B cell (primary cell): ENCODE results near the gene ELAPOR1. TPM values are rescaled to one million over a fixed set of nuclear protein-coding genes. Genes with fewer than 3 reads are reported as not detected.

Source experiments
- ATAC-seq: fragments of 200-7000 bp; cut with Tn5 transposase; one replicate; pipeline ENCODE4 v1.10.0; 2021; ENCODE audit warnings: low read depth, mild to moderate bottlenecking, moderate number of reproducible peaks, moderate library complexity
- CTCF ChIA-PET: fragments of 350-600 bp; sonication (Branson Sonifier 250); formaldehyde crosslinking; loops from one replicate; lab custom pipeline; 2021; ENCODE audit warnings: antibody characterized with exemption, inconsistent platforms; lab: Charles Lee
- POLR2A ChIA-PET: fragments of 350-600 bp; sonication (Branson Sonifier 250); formaldehyde crosslinking; loops from one replicate; lab custom pipeline; 2021; ENCODE audit warnings: antibody characterized with exemption; lab: Charles Lee
- DNase-seq: peaks from one replicate; pipeline ENCODE4 v3.0.0; 2013
- H2AFZ ChIP-seq: 2 replicates; pipeline ENCODE4 v1.6.1; 2012; ENCODE audit warnings: mild to moderate bottlenecking, low read depth, low read length; ENCODE audit not compliant: insufficient read depth, poor library complexity, severe bottlenecking
- H3K27ac ChIP-seq, 2 donors: 1 replicate in 1 of 2; 2 replicates in 1 of 2; pipeline ENCODE4 v1.5.1; 2012 to 2013; ENCODE audit warnings: low read length in 2 of 2, mild to moderate bottlenecking in 2 of 2, moderate library complexity in 1 of 2
- H3K27me3 ChIP-seq, 4 experiments: fragments of 200-600 bp in 1 of 4; sonication (generic) in 1 of 4; replicated peaks in 1 of 4; 1 replicate in 2 of 4; 2 replicates in 2 of 4; pipeline versions ENCODE4 v1.6.1 to v1.7.0; 2013 to 2016; ENCODE audit warnings: low read length in 3 of 4, mild to moderate bottlenecking in 2 of 4, mixed read lengths in 1 of 4, moderate library complexity in 1 of 4; ENCODE audit not compliant: insufficient read depth in 4 of 4, control insufficient read depth in 3 of 4; ENCODE audit errors: control extremely low read depth in 1 of 4
- H3K36me3 ChIP-seq, 2 experiments: replicated peaks in 1 of 2; 1 replicate in 1 of 2; 2 replicates in 1 of 2; pipeline versions ENCODE4 v1.6.1 to v1.7.1; 2013; ENCODE audit warnings: low read length in 1 of 2; ENCODE audit not compliant: insufficient read depth in 2 of 2, control insufficient read depth in 1 of 2; ENCODE audit errors: control extremely low read depth in 1 of 2, extremely low read depth in 1 of 2
- H3K4me1 ChIP-seq, 2 donors: fragments of 200-600 bp in 1 of 2; sonication (generic) in 1 of 2; 1 replicate in 1 of 2; 2 replicates in 1 of 2; pipeline versions ENCODE4 v1.5.1 to v1.6.1; 2013 to 2017; ENCODE audit warnings: low read length in 2 of 2; ENCODE audit not compliant: control insufficient read depth in 2 of 2, insufficient read depth in 2 of 2
- H3K4me2 ChIP-seq: replicated peaks from 2 replicates; pipeline ENCODE3; 2012; ENCODE audit warnings: mild to moderate bottlenecking, low read depth, low read length; ENCODE audit not compliant: poor library complexity, severe bottlenecking
- H3K4me3 ChIP-seq, 5 experiments: fragments of 200-600 bp in 1 of 5; sonication (generic) in 1 of 5; 1 replicate in 3 of 5; 2 replicates in 2 of 5; pipeline versions ENCODE4 v1.5.1 to v1.7.0; 2011 to 2016; ENCODE audit warnings: low read length in 4 of 5, mild to moderate bottlenecking in 4 of 5, low read depth in 2 of 5, control low read depth in 1 of 5, moderate library complexity in 1 of 5; ENCODE audit not compliant: insufficient read depth in 1 of 5; ENCODE audit errors: control extremely low read depth in 1 of 5, extremely low read depth in 1 of 5
- H3K79me2 ChIP-seq: fragments of 200-600 bp; sonication (generic); one replicate; pipeline ENCODE4 v1.6.0; 2016; ENCODE audit warnings: low read length; ENCODE audit not compliant: control insufficient read depth, insufficient read depth
- H3K9ac ChIP-seq: fragments of 200-600 bp; sonication (generic); 2 replicates; pipeline ENCODE4 v1.6.1; 2017; ENCODE audit warnings: mild to moderate bottlenecking, low read length, moderate library complexity
- H3K9me3 ChIP-seq, 3 donors: one replicate each; pipeline versions ENCODE4 v1.6.1 to v1.7.1; 2013; ENCODE audit warnings: low read length in 2 of 3; ENCODE audit not compliant: control insufficient read depth in 2 of 3, insufficient read depth in 1 of 3; ENCODE audit errors: control extremely low read depth in 1 of 3
- H4K20me1 ChIP-seq: 2 replicates; pipeline ENCODE4 v1.6.0; 2012; ENCODE audit warnings: mild to moderate bottlenecking, low read length; ENCODE audit not compliant: insufficient read depth, control insufficient read depth, poor library complexity, severe bottlenecking
- H3K27ac Mint-ChIP-seq: one replicate; pipeline ENCODE4 v1.8.0; 2021; ENCODE audit warnings: mixed read lengths
- H3K27me3 Mint-ChIP-seq: one replicate; pipeline ENCODE4 v1.8.0; 2021; ENCODE audit warnings: mixed read lengths
- H3K4me1 Mint-ChIP-seq: one replicate; pipeline ENCODE4 v1.8.0; 2021; ENCODE audit warnings: mixed read lengths
- H3K4me3 Mint-ChIP-seq: one replicate; pipeline ENCODE4 v1.8.0; 2021; ENCODE audit warnings: mixed read lengths
- H3K9me3 Mint-ChIP-seq: one replicate; pipeline ENCODE4 v1.8.0; 2022; ENCODE audit warnings: mixed read lengths; ENCODE audit not compliant: insufficient read depth
- EZH2 ChIP-seq: IDR thresholded peaks from 2 replicates; pipeline ENCODE4 v1.6.1; 2012; ENCODE audit warnings: borderline replicate concordance, low read depth, mild to moderate bottlenecking, moderate library complexity, low read length; ENCODE audit not compliant: insufficient read depth, poor library complexity, severe bottlenecking
- WGBS: methylation state at CpG from one replicate; pipeline ENCODE4 v1.1.5; 2013; ENCODE audit warnings: missing lambda C conversion rate; ENCODE audit not compliant: insufficient coverage; 5-methylcytosine and 5-hydroxymethylcytosine counted together
- intact Hi-C: fragments of 100-400 bp; cut with micrococcal nuclease; formaldehyde crosslinking; loops from one replicate; pipeline ENCODE4 v1.10.0; 2022
- polyA plus RNA-seq: library from polyadenylated mRNA; depleted of rRNA; stranded (reverse); fragments of >200 nt; gene quantifications from 2 replicates; pipeline ENCODE4 v1.2.3, GENCODE V29; 2012
- total RNA-seq, 2 donors: library from RNA; stranded (reverse); fragments of 120-200 nt in 1 of 2; gene quantifications; 1 replicate in 1 of 2; 2 replicates in 1 of 2; pipeline versions ENCODE4 v1.2.3 to v1.2.4, GENCODE V29; 2013 to 2022
- TF ChIP-seq, protein P1 (sequence below): fragments of 200-600 bp; IDR thresholded peaks from one replicate; pipeline ENCODE4 v1.8.0; 2022; ENCODE audit warnings: antibody characterized with exemption, mild to moderate bottlenecking

ELAPOR1 gene
- total and polyA plus RNA-seq, 2 donors (not counting 1 experiment from before 2014, with no cell fraction given), result 2.2 to 2.3 TPM

DNA sequence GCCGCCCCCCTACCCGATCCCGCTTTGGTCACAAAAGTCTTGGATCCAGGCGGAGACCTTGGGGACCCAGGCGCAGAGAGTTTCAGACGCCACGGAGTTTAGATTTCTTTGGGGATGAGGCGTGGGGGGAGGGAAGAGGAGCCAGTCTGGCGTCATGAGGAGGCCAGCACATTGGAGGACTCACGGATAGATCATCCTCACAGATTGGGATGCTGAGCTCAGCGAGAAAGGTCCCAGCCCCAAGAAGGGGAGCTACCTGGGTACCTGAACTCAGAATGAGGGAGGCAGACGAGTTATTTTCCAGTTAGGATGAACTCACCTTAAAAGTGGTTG is 393 bp downstream of the ELAPOR1 start:
- H3K4me2 ChIP-seq, result peak overlapping the region; percentile 86
- ChIA-PET POLR2A (interaction anchor here (0.5 kb wide), 1 partner anchor 23 kb away, joined by 5 read pairs; no protein-coding TSS in a partner anchor), CTCF (interaction anchor here (0.8 to 5.7 kb wide), 3 partner anchors 14 to 79 kb away, joined by 3 to 64 read pairs (median 4); no protein-coding TSS in a partner anchor)
- H3K27me3 ChIP-seq, result peaks cover 0 to 23% (median 20%) of the 10 kb centered on the region in 4 experiments
- intact Hi-C loops, result loop anchor here (5.0 kb wide), 4 partner anchors 78 to 557 kb away; partner anchors contain the start of genes SORT1 and STXBP3
- ATAC-seq (no peak), DNase-seq (no peak)
- H3K9me3 ChIP-seq, result peaks cover 0 to 6% (median 0%) of the 10 kb centered on the region in 3 donors
- Mint-ChIP-seq H3K4me1 (peaks cover 31% of the 10 kb centered on the region), H3K9me3 (no peaks in the 10 kb centered on the region), H3K27ac (no peak overlapping the region), H3K4me3 (peak overlapping the region; percentile 85), H3K27me3 (peaks cover 37% of the 10 kb centered on the region)
- peak overlapping the region; percentile 69 for H2AFZ ChIP-seq
- H3K36me3 ChIP-seq, result no peaks in the 10 kb centered on the region
- H3K9ac ChIP-seq, result peak overlapping the region; percentile 59
- TF ChIP-seq, protein P1, sequence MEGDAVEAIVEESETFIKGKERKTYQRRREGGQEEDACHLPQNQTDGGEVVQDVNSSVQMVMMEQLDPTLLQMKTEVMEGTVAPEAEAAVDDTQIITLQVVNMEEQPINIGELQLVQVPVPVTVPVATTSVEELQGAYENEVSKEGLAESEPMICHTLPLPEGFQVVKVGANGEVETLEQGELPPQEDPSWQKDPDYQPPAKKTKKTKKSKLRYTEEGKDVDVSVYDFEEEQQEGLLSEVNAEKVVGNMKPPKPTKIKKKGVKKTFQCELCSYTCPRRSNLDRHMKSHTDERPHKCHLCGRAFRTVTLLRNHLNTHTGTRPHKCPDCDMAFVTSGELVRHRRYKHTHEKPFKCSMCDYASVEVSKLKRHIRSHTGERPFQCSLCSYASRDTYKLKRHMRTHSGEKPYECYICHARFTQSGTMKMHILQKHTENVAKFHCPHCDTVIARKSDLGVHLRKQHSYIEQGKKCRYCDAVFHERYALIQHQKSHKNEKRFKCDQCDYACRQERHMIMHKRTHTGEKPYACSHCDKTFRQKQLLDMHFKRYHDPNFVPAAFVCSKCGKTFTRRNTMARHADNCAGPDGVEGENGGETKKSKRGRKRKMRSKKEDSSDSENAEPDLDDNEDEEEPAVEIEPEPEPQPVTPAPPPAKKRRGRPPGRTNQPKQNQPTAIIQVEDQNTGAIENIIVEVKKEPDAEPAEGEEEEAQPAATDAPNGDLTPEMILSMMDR, result no peak
- no peak for TF ChIP-seq EZH2
- peaks cover 25 to 26% of the 10 kb centered on the region in 2 donors for H3K4me1 ChIP-seq
- H3K79me2 ChIP-seq, result no peaks in the 10 kb centered on the region
- H3K4me3 ChIP-seq, result peak overlapping the region in 4 of 5 experiments; percentile 23 to 54 (median 43)
- H4K20me1 ChIP-seq, result no peaks in the 10 kb centered on the region
- WGBS, result 15% methylated on average over 7 of the region's 12 CpGs
- no peak overlapping the region for H3K27ac ChIP-seq

DNA sequence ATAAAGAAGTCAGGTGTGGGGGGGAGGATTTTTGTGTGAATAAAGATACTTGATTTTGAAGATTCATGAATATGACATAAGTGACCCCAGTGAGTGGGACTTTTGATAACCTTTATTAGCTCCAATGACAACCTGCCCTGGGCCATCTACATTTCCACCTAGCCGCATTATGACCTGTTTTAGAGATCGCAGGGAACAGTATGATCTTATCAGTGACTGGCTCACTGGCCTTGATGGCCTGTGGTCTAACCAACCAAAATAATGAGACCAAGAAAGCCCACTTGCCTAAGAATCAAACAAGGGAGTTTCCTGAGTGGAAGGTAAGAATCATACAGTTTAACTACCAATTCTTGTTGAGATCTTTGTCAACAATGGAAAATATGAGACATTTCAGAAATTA is 1.8 kb downstream of the ELAPOR1 start:
- POLR2A ChIA-PET, result no interaction called here
- no peaks in the 10 kb centered on the region for H4K20me1 ChIP-seq
- peaks cover 25 to 26% of the 10 kb centered on the region in 2 donors for H3K4me1 ChIP-seq
- intact Hi-C loops, result no loop called here
- no peak overlapping the region for H3K4me3 ChIP-seq
- peaks cover 0 to 23% (median 20%) of the 10 kb centered on the region in 4 experiments for H3K27me3 ChIP-seq
- Mint-ChIP-seq H3K27ac (no peak overlapping the region), H3K4me1 (peaks cover 31% of the 10 kb centered on the region), H3K9me3 (no peaks in the 10 kb centered on the region), H3K27me3 (peaks cover 37% of the 10 kb centered on the region), H3K4me3 (no peak overlapping the region)
- H3K9me3 ChIP-seq, result peaks cover 0 to 6% (median 0%) of the 10 kb centered on the region in 3 donors
- DNase-seq (no peak), ATAC-seq (no peak)
- H2AFZ ChIP-seq, result no peak overlapping the region
- no peak overlapping the region for H3K9ac ChIP-seq
- CTCF ChIA-PET, result no interaction called here
- TF ChIP-seq, protein P1, result no peak
- TF ChIP-seq EZH2, result no peak
- no peaks in the 10 kb centered on the region for H3K36me3 ChIP-seq
- WGBS, result 100% methylated on average over 2 of the region's 2 CpGs
- no peak overlapping the region for H3K4me2 ChIP-seq
- no peak overlapping the region for H3K27ac ChIP-seq
- no peaks in the 10 kb centered on the region for H3K79me2 ChIP-seq
